Liver (tissue), 9 donors: ENCODE data around the gene RNF175. TPM values are rescaled to one million over a fixed set of nuclear protein-coding genes. Genes with fewer than 3 reads are reported as not detected.

ENCODE experiments used
- DNase-seq: peaks from one replicate; pipeline ENCODE4 v3.0.0-alpha.2; 2017; ENCODE audit warnings: low spot score
- H3K27ac ChIP-seq, 2 donors: one replicate each; pipeline ENCODE4 v1.7.0; 2013; ENCODE audit warnings: inconsistent platforms in 2 of 2, low read length in 2 of 2, control low read depth in 1 of 2, low read depth in 1 of 2, mild to moderate bottlenecking in 1 of 2
- H3K27me3 ChIP-seq, 4 donors: one replicate each; pipeline versions ENCODE4 v1.6.1 to v1.7.0; 2013; ENCODE audit warnings: low read length in 3 of 4, inconsistent platforms in 1 of 4, mild to moderate bottlenecking in 1 of 4, moderate library complexity in 1 of 4; ENCODE audit not compliant: control insufficient read depth in 4 of 4, insufficient read depth in 4 of 4
- H3K36me3 ChIP-seq, 4 donors: one replicate each; pipeline versions ENCODE4 v1.6.1 to v1.7.0; 2013; ENCODE audit warnings: low read length in 3 of 4, mild to moderate bottlenecking in 3 of 4, low read depth in 1 of 4, moderate library complexity in 1 of 4; ENCODE audit not compliant: control insufficient read depth in 4 of 4, insufficient read depth in 3 of 4
- H3K4me1 ChIP-seq, 4 donors: one replicate each; pipeline versions ENCODE4 v1.6.1 to v1.7.0; 2013; ENCODE audit warnings: low read length in 3 of 4, mild to moderate bottlenecking in 3 of 4, moderate library complexity in 1 of 4; ENCODE audit not compliant: control insufficient read depth in 4 of 4, insufficient read depth in 4 of 4
- H3K4me3 ChIP-seq, 3 donors: one replicate each; pipeline versions ENCODE4 v1.6.1 to v1.7.0; 2013; ENCODE audit warnings: low read length in 3 of 3, control low read depth in 1 of 3, low read depth in 1 of 3, mild to moderate bottlenecking in 1 of 3
- H3K9ac ChIP-seq, 2 donors: one replicate each; pipeline ENCODE4 v1.7.0; 2013; ENCODE audit warnings: low read length in 2 of 2, mild to moderate bottlenecking in 2 of 2, moderate library complexity in 2 of 2, control low read depth in 1 of 2, low read depth in 1 of 2
- H3K9me3 ChIP-seq, 4 donors: one replicate each; pipeline versions ENCODE4 v1.6.1 to v1.7.0; 2013; ENCODE audit warnings: low read length in 3 of 4; ENCODE audit not compliant: control insufficient read depth in 4 of 4
- EGR1 ChIP-seq, 2 donors: IDR thresholded peaks; 2 replicates each; pipeline ENCODE4 v1.6.1; 2016 to 2018; ENCODE audit warnings: antibody characterized with exemption in 2 of 2, low read depth in 2 of 2
- FOXA1 ChIP-seq: IDR thresholded peaks from 2 replicates; pipeline ENCODE4 v1.6.1; 2016; ENCODE audit warnings: antibody characterized with exemption
- FOXA2 ChIP-seq: IDR thresholded peaks from 2 replicates; pipeline ENCODE4 v1.6.1; 2016; ENCODE audit warnings: antibody characterized with exemption
- GABPA ChIP-seq, 2 donors: IDR thresholded peaks in 1 of 2; conservative IDR thresholded peaks in 1 of 2; 2 replicates each; pipeline ENCODE4 v1.6.1; 2016; ENCODE audit warnings: antibody characterized with exemption in 2 of 2, mild to moderate bottlenecking in 1 of 2, moderate library complexity in 1 of 2
- HNF4A ChIP-seq, 2 donors: conservative IDR thresholded peaks; 2 replicates each; pipeline ENCODE4 v1.6.1; 2016; ENCODE audit warnings: antibody characterized with exemption in 2 of 2, mild to moderate bottlenecking in 2 of 2
- HNF4G ChIP-seq: IDR thresholded peaks from 2 replicates; pipeline ENCODE4 v1.6.1; 2016; ENCODE audit warnings: antibody characterized with exemption
- JUND ChIP-seq, 2 donors: IDR thresholded peaks; 2 replicates each; pipeline ENCODE4 v1.6.1; 2016; ENCODE audit warnings: antibody characterized with exemption in 2 of 2
- NR2F2 ChIP-seq: IDR thresholded peaks from 2 replicates; pipeline ENCODE4 v1.6.1; 2016; ENCODE audit warnings: antibody characterized with exemption
- RAD21 ChIP-seq, 2 donors: IDR thresholded peaks; 2 replicates each; pipeline ENCODE4 v1.6.1; 2016; ENCODE audit warnings: antibody characterized with exemption in 2 of 2, mild to moderate bottlenecking in 2 of 2
- RXRA ChIP-seq, 2 donors: IDR thresholded peaks; 2 replicates each; pipeline ENCODE4 v1.6.1; 2017 to 2018; ENCODE audit warnings: antibody characterized with exemption in 2 of 2, mild to moderate bottlenecking in 1 of 2
- SP1 ChIP-seq: IDR thresholded peaks from 2 replicates; pipeline ENCODE4 v1.6.1; 2018; ENCODE audit warnings: antibody characterized with exemption, mild to moderate bottlenecking
- TAF1 ChIP-seq: conservative IDR thresholded peaks from 2 replicates; pipeline ENCODE4 v1.6.1; 2016; ENCODE audit warnings: antibody characterized with exemption, mild to moderate bottlenecking
- YY1 ChIP-seq: IDR thresholded peaks from 2 replicates; pipeline ENCODE4 v1.6.1; 2016; ENCODE audit warnings: antibody characterized with exemption, mild to moderate bottlenecking
- WGBS: extraction: QIAGEN DNeasy Blood & Tissue Kit; methylation state at CpG from one replicate; pipeline ENCODE4 v1.1.7; 2013; 5-methylcytosine and 5-hydroxymethylcytosine counted together
- polyA plus RNA-seq, 2 donors: library from polyadenylated mRNA; stranded (reverse) in 1 of 2; unstranded in 1 of 2; fragments of 200-250 nt in 1 of 2; fragments of >200 nt in 1 of 2; fragmentation: Nextera tagmentation in 1 of 2; extraction: Ambion mirVana in 1 of 2; gene quantifications; one replicate each; pipeline versions ENCODE4 v1.2.1 to v1.2.3, GENCODE V29; 2013 to 2015
- total RNA-seq, 2 donors: library from RNA; depleted of rRNA; stranded (reverse); fragments of >200 nt; gene quantifications; one replicate each; pipeline ENCODE4 v1.2.3, GENCODE V29; 2014
- TF ChIP-seq, protein P1 (sequence below): IDR thresholded peaks from 2 replicates; pipeline ENCODE4 v1.6.1; 2016; ENCODE audit warnings: antibody characterized with exemption
- TF ChIP-seq, protein P2 (sequence below): IDR thresholded peaks from 2 replicates; pipeline ENCODE4 v1.6.1; 2016; ENCODE audit warnings: antibody characterized with exemption
- TF ChIP-seq, protein P3 (sequence below): IDR thresholded peaks from 2 replicates; pipeline ENCODE4 v1.6.1; 2016; ENCODE audit warnings: antibody characterized with exemption
- TF ChIP-seq, protein P4 (sequence below): fragments of 150-350 bp; IDR thresholded peaks from 2 replicates; pipeline ENCODE4 v1.5.1; 2017; ENCODE audit warnings: improper control_type of control experiment, low read depth, low read length; ENCODE audit not compliant: missing input control
- TF ChIP-seq, protein P5 (sequence below): IDR thresholded peaks from 2 replicates; pipeline ENCODE4 v1.6.1; 2016; ENCODE audit warnings: antibody characterized with exemption, mild to moderate bottlenecking
- donor health status: healthy.
- donor health status: healthy.
- donor health status: healthy.
- donor health status: healthy.
- donor health status: healthy.

RNF175 gene
- total and polyA plus RNA-seq, 4 donors = 0.08 to 0.65 (median 0.24) TPM; not detected in 1

DNA sequence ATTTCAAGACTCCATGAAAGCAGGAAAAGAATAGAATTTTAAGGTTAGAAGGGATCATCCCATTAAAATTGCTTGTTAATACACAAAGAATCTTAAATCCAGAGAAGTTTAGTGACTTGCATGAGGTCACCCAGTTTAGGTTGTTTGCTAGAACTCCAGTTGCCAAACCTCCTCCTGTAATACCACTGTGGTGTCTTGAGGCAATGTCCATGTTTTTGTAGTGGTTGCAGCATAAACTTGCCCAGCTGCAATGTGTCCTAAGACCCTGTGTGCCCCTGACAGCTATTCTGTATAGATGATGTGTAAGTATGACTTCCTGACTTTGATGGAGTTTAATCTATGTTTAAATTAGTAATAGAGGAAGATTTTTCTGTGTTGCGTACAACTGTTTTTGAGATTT lies 22.8 kb upstream of the RNF175 start:
- Histone ChIP-seq H3K27me3 (peaks cover 0 to 23% (median 3%) of the 10 kb centered on the region in 4 donors), H3K4me3 (no peak overlapping the region), H3K9me3 (peaks cover 0 to 6% (median 1%) of the 10 kb centered on the region in 4 donors), H3K4me1 (no peaks in the 10 kb centered on the region), H3K36me3 (no peaks in the 10 kb centered on the region), H3K27ac (no peak overlapping the region), H3K9ac (no peak overlapping the region)
- no peak for TF ChIP-seq HNF4G
- no peak for TF ChIP-seq EGR1 (IDR thresholded peaks at IDR 0.05; ENCODE audit: low read depth in 2 of 2)
- TF ChIP-seq, protein P1, sequence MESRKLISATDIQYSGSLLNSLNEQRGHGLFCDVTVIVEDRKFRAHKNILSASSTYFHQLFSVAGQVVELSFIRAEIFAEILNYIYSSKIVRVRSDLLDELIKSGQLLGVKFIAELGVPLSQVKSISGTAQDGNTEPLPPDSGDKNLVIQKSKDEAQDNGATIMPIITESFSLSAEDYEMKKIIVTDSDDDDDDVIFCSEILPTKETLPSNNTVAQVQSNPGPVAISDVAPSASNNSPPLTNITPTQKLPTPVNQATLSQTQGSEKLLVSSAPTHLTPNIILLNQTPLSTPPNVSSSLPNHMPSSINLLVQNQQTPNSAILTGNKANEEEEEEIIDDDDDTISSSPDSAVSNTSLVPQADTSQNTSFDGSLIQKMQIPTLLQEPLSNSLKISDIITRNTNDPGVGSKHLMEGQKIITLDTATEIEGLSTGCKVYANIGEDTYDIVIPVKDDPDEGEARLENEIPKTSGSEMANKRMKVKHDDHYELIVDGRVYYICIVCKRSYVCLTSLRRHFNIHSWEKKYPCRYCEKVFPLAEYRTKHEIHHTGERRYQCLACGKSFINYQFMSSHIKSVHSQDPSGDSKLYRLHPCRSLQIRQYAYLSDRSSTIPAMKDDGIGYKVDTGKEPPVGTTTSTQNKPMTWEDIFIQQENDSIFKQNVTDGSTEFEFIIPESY = no peak
- TF ChIP-seq, protein P2, sequence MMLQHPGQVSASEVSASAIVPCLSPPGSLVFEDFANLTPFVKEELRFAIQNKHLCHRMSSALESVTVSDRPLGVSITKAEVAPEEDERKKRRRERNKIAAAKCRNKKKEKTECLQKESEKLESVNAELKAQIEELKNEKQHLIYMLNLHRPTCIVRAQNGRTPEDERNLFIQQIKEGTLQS = no peak
- TF ChIP-seq YY1 = no peak
- DNase-seq = no peak
- WGBS = 96% methylated on average over 1 of the region's 1 CpG

DNA sequence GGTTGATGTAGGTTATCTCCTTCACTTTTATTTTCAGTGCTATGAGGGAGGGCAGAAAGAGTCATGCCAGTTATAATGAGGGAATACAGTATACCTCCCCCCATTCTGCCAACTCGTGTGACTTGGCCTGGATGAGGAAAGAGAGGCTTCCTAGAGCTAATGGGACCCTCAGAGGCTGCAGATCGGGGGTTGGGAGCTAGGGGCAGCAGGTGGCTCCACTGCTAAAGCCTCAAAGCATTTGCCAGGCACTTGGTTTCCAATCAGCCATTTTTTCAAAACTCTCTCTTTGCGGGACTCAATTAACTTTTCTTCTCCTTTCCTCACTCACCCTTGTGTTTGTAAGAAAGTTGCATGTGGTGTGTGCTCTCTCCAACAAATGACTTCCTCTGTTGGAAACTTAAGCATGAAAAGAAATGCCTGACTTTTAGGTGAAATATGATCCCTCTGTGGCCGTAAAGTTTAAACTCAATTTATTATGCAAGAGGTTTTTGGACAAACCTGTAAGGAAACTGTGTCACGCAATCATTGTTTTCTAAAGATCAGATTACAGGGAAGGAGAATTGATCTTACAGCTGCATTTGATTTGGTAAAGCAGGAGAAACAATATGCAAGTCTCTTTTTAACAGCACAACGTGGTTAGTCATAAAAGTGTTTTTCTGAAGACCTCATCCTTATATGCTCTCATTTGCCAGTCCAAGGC lies 22.0 kb upstream of the RNF175 start:
- Histone ChIP-seq H3K4me1 (no peaks in the 10 kb centered on the region), H3K9me3 (peaks cover 0 to 6% (median 1%) of the 10 kb centered on the region in 4 donors), H3K9ac (no peak overlapping the region), H3K27ac (no peak overlapping the region), H3K36me3 (no peaks in the 10 kb centered on the region), H3K27me3 (peaks cover 0 to 20% (median 2%) of the 10 kb centered on the region in 4 donors), H3K4me3 (no peak overlapping the region)
- no peak for TF ChIP-seq HNF4G
- TF ChIP-seq, protein P3, sequence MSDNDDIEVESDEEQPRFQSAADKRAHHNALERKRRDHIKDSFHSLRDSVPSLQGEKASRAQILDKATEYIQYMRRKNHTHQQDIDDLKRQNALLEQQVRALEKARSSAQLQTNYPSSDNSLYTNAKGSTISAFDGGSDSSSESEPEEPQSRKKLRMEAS = no peak
- no peak for TF ChIP-seq YY1
- no peak for TF ChIP-seq RAD21 (IDR thresholded peaks at IDR 0.05)
- TF ChIP-seq, protein P4, sequence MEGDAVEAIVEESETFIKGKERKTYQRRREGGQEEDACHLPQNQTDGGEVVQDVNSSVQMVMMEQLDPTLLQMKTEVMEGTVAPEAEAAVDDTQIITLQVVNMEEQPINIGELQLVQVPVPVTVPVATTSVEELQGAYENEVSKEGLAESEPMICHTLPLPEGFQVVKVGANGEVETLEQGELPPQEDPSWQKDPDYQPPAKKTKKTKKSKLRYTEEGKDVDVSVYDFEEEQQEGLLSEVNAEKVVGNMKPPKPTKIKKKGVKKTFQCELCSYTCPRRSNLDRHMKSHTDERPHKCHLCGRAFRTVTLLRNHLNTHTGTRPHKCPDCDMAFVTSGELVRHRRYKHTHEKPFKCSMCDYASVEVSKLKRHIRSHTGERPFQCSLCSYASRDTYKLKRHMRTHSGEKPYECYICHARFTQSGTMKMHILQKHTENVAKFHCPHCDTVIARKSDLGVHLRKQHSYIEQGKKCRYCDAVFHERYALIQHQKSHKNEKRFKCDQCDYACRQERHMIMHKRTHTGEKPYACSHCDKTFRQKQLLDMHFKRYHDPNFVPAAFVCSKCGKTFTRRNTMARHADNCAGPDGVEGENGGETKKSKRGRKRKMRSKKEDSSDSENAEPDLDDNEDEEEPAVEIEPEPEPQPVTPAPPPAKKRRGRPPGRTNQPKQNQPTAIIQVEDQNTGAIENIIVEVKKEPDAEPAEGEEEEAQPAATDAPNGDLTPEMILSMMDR = no peak
- TF ChIP-seq HNF4A (conservative IDR thresholded peaks at IDR 0.05) = no peak
- TF ChIP-seq, protein P5, sequence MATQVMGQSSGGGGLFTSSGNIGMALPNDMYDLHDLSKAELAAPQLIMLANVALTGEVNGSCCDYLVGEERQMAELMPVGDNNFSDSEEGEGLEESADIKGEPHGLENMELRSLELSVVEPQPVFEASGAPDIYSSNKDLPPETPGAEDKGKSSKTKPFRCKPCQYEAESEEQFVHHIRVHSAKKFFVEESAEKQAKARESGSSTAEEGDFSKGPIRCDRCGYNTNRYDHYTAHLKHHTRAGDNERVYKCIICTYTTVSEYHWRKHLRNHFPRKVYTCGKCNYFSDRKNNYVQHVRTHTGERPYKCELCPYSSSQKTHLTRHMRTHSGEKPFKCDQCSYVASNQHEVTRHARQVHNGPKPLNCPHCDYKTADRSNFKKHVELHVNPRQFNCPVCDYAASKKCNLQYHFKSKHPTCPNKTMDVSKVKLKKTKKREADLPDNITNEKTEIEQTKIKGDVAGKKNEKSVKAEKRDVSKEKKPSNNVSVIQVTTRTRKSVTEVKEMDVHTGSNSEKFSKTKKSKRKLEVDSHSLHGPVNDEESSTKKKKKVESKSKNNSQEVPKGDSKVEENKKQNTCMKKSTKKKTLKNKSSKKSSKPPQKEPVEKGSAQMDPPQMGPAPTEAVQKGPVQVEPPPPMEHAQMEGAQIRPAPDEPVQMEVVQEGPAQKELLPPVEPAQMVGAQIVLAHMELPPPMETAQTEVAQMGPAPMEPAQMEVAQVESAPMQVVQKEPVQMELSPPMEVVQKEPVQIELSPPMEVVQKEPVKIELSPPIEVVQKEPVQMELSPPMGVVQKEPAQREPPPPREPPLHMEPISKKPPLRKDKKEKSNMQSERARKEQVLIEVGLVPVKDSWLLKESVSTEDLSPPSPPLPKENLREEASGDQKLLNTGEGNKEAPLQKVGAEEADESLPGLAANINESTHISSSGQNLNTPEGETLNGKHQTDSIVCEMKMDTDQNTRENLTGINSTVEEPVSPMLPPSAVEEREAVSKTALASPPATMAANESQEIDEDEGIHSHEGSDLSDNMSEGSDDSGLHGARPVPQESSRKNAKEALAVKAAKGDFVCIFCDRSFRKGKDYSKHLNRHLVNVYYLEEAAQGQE = no peak
- TF ChIP-seq NR2F2 = no peak
- no peak for TF ChIP-seq RXRA (IDR thresholded peaks at IDR 0.05)
- TF ChIP-seq FOXA2 = no peak
- TF ChIP-seq, protein P2 = no peak
- TF ChIP-seq SP1 = no peak
- TF ChIP-seq, protein P1 = no peak
- TF ChIP-seq EGR1 (IDR thresholded peaks at IDR 0.05; ENCODE audit: low read depth in 2 of 2) = no peak
- no peak for TF ChIP-seq TAF1
- TF ChIP-seq GABPA (IDR thresholded peaks at IDR 0.05 in 1 of 2, conservative IDR thresholded peaks at IDR 0.05 in 1 of 2) = no peak
- no peak for TF ChIP-seq FOXA1
- TF ChIP-seq JUND (IDR thresholded peaks at IDR 0.05) = no peak
- WGBS = 38% methylated on average over 6 of the region's 6 CpGs
- DNase-seq = no peak
